Vagina (tissue), 2 donors: ENCODE measurements around the gene FNBP1L. TPM values are rescaled to one million over a fixed set of nuclear protein-coding genes. Genes with fewer than 3 reads are reported as not detected.

Experiments
- DNase-seq, 2 donors: peaks; one replicate each; pipeline ENCODE4 v3.0.0-alpha.2; 2017; ENCODE audit errors: extremely low spot score in 2 of 2
- H3K27ac ChIP-seq: fragments of 200-600 bp; sonication (generic); one replicate; pipeline ENCODE4 v1.5.1; 2019
- H3K27me3 ChIP-seq: fragments of 200-600 bp; sonication (generic); one replicate; pipeline ENCODE4 v1.5.1; 2019
- H3K36me3 ChIP-seq, 2 donors: fragments of 200-600 bp; sonication (generic); one replicate each; pipeline ENCODE4 v1.5.1; 2017 to 2019
- H3K4me1 ChIP-seq: fragments of 200-600 bp; sonication (generic); one replicate; pipeline ENCODE4 v1.5.1; 2019
- H3K4me3 ChIP-seq, 2 donors: fragments of 200-600 bp; sonication (generic); 1 replicate in 1 of 2; 2 replicates in 1 of 2; pipeline ENCODE4 v1.5.1; 2016 to 2019
- H3K9me3 ChIP-seq: fragments of 200-600 bp; sonication (generic); one replicate; pipeline ENCODE4 v1.5.1; 2019
- CTCF ChIP-seq, 3 experiments: fragments of 450-650 bp in 2 of 3; fragments of 200-600 bp in 1 of 3; sonication (generic) in 1 of 3; IDR thresholded peaks; one replicate each; pipeline ENCODE4 v1.5.1; 2017 to 2019; ENCODE audit warnings: antibody characterized with exemption in 3 of 3, mild to moderate bottlenecking in 2 of 3, moderate library complexity in 2 of 3
- POLR2A ChIP-seq, 2 donors: fragments of 450-650 bp; IDR thresholded peaks; one replicate each; pipeline ENCODE4 v1.6.1; 2017; ENCODE audit warnings: antibody characterized with exemption in 2 of 2, mild to moderate bottlenecking in 2 of 2, moderate library complexity in 2 of 2
- POLR2AphosphoS5 ChIP-seq, 2 donors: sonication (generic); formaldehyde crosslinking; IDR thresholded peaks; one replicate each; pipeline ENCODE4 v1.9.0; 2017; ENCODE audit warnings: antibody characterized with exemption in 2 of 2, mild to moderate bottlenecking in 2 of 2, low read depth in 1 of 2; ENCODE audit not compliant: insufficient read depth in 1 of 2
- intact Hi-C: fragments of 100-400 bp; cut with DNase I; formaldehyde crosslinking; loops from one replicate; pipeline ENCODE4 v1.15.1; 2023
- total RNA-seq: library from RNA; depleted of rRNA; stranded (reverse); fragments of >200 nt; gene quantifications from one replicate; pipeline ENCODE4 v1.2.3, GENCODE V29; 2016

FNBP1L gene
- total RNA-seq, 1 donor from 2014 or later: 16.9 TPM

- Histone ChIP-seq H3K27ac (no peak overlapping the region), H3K27me3 (no peaks in the 10 kb centered on the region), H3K4me1 (no peaks in the 10 kb centered on the region), H3K36me3 (no peaks in the 10 kb centered on the region), H3K4me3 (no peak overlapping the region), H3K9me3 (no peaks in the 10 kb centered on the region)
- no peak for DNase-seq
- TF ChIP-seq CTCF (IDR thresholded peaks at IDR 0.05): no peak
- no peak for TF ChIP-seq POLR2AphosphoS5 (IDR thresholded peaks at IDR 0.05; ENCODE audit: insufficient read depth in 1 of 2, low read depth in 1 of 2)
- TF ChIP-seq POLR2A (IDR thresholded peaks at IDR 0.05): no peak
- intact Hi-C loops: no loop called here
These were observed 53.5 kb downstream of the FNBP1L start for GRCh38 chr1:93501399-93501798.

GRCh38 chr1:93501829-93502369, 54.0 kb downstream of the FNBP1L start:
- Histone ChIP-seq H3K9me3 (no peaks in the 10 kb centered on the region), H3K4me3 (no peak overlapping the region), H3K36me3 (no peaks in the 10 kb centered on the region), H3K27ac (no peak overlapping the region), H3K27me3 (no peaks in the 10 kb centered on the region), H3K4me1 (no peaks in the 10 kb centered on the region)
- intact Hi-C loops: no loop called here
- TF ChIP-seq POLR2A (IDR thresholded peaks at IDR 0.05): no peak
- TF ChIP-seq CTCF (IDR thresholded peaks at IDR 0.05): no peak
- no peak for TF ChIP-seq POLR2AphosphoS5 (IDR thresholded peaks at IDR 0.05; ENCODE audit: insufficient read depth in 1 of 2, low read depth in 1 of 2)
- DNase-seq: no peak

- DNase-seq: no peak
- TF ChIP-seq CTCF (IDR thresholded peaks at IDR 0.05): no peak
- no peak for TF ChIP-seq POLR2AphosphoS5 (IDR thresholded peaks at IDR 0.05; ENCODE audit: insufficient read depth in 1 of 2, low read depth in 1 of 2)
- no peak for TF ChIP-seq POLR2A (IDR thresholded peaks at IDR 0.05)
- intact Hi-C loops: no loop called here
These were observed 54.7 kb downstream of the FNBP1L start for GRCh38 chr1:93502571-93502970.

GRCh38 chr1:93503163-93503562, 55.2 kb downstream of the FNBP1L start:
- no peak for DNase-seq
- no peak for TF ChIP-seq CTCF (IDR thresholded peaks at IDR 0.05)
- TF ChIP-seq POLR2A (IDR thresholded peaks at IDR 0.05): no peak
- no peak for TF ChIP-seq POLR2AphosphoS5 (IDR thresholded peaks at IDR 0.05; ENCODE audit: insufficient read depth in 1 of 2, low read depth in 1 of 2)
- no peak overlapping the region for H3K27ac ChIP-seq

More at GRCh38 chr1:93502571-93502970, 54.7 kb downstream of the FNBP1L start:
- Histone ChIP-seq H3K36me3 (no peaks in the 10 kb centered on the region), H3K4me1 (no peaks in the 10 kb centered on the region), H3K27me3 (no peaks in the 10 kb centered on the region), H3K4me3 (no peak overlapping the region), H3K9me3 (no peaks in the 10 kb centered on the region), H3K27ac (no peak overlapping the region)

GRCh38 chr1:93503816-93504215, 55.9 kb downstream of the FNBP1L start:
- H3K36me3 ChIP-seq: no peaks in the 10 kb centered on the region
- intact Hi-C loops: no loop called here
- TF ChIP-seq POLR2AphosphoS5 (IDR thresholded peaks at IDR 0.05; ENCODE audit: insufficient read depth in 1 of 2, low read depth in 1 of 2): no peak
- TF ChIP-seq POLR2A (IDR thresholded peaks at IDR 0.05): no peak
- no peak for TF ChIP-seq CTCF (IDR thresholded peaks at IDR 0.05)

More at GRCh38 chr1:93503163-93503562, 55.2 kb downstream of the FNBP1L start:
- no peak overlapping the region for H3K4me3 ChIP-seq
- no peaks in the 10 kb centered on the region for H3K4me1 ChIP-seq
- H3K36me3 ChIP-seq: no peaks in the 10 kb centered on the region
- H3K9me3 ChIP-seq: no peaks in the 10 kb centered on the region
- intact Hi-C loops: no loop called here
- H3K27me3 ChIP-seq: no peaks in the 10 kb centered on the region

More at GRCh38 chr1:93503816-93504215, 55.9 kb downstream of the FNBP1L start:
- Histone ChIP-seq H3K4me3 (no peak overlapping the region), H3K27ac (no peak overlapping the region), H3K4me1 (no peaks in the 10 kb centered on the region), H3K27me3 (no peaks in the 10 kb centered on the region), H3K9me3 (no peaks in the 10 kb centered on the region)
- DNase-seq: no peak
